NCI-H2196 treated with DMSO at 0.1 percent for 48 hours (cell line): ENCODE data around the gene KRTAP4-11.
"Not testable (repeated sequence)": the region's sequence is repeated elsewhere in the genome, so short reads cannot be mapped to it uniquely, and the experiment has no call there.

ENCODE experiments used
- DNase-seq: peaks from one replicate; lab custom pipeline; 2025; ENCODE audit not compliant: unreplicated experiment; lab: John Stamatoyannopoulos, UW

KRTAP4-11 gene

DNA sequence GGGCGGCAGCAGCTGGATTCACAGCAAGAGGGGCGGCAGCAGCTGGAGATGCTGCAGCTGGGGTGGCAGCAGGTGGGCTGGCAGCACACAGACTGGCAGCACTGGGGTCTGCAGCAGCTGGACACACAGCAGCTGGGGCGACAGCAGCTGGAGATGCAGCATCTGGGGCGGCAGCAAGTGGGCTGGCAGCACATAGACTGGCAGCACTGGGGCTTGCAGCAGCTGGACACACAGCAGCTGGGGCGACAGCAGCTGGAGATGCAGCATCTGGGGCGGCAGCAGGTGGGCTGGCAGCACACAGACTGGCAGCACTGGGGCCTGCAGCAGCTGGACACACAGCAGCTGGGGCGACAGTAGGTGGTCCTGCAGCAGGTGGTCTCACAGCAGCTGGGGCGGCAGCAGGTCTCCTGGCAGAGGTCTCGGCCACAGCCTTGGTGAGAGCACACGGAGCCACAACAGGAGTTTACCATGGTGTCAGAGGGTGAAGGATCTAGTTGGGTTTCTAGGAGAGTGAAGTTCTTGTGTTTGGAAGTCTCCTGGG, at the start of gene KRTAP4-11:
Gene KRTAP4-11 (minus strand): TSS at position 528 of the 541 bp plus-strand sequence. CDS start 58 bp downstream, at position 470.
- not testable (repeated sequence) for DNase-seq

DNA sequence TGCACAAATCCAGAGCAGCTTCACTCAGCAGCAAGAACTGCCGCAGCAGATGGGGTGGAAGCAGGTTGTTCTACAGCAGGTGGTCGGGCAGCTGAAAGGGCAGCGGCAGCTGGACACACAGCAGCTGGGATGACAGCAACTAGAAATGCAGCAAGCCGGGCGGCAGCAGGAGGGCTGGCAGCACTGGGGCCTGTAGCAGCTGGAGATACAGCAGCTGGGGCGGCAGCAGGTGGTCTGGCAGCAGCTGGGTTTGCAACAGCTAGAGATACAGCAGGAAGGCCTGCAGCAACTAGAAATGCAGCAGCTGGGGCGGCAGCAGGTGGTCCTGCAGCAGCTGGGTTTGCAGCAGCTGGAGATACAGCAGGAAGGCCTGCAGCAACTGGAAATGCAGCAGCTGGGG, 49.4 kb upstream of the KRTAP4-11 start:
- no peak for DNase-seq

DNA sequence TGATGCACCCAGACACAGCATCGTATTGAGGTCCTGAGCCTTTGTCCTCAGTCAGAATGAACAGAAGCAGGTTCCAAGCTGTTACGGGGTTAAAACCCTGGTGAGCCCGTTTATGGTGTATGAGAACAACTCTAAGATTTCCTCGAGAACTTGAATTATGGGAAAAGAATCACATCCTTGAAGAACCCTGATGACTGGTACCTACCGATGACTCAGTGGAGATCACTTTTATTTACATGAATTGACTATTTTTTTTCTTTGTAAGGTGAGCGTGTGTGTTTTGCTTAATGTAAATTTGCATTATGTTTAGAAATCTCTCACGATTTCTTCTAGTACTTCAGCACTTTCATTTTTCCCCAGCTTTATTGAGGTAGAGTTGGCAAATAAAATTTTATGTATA, 45.7 kb upstream of the KRTAP4-11 start:
- no peak for DNase-seq

GRCh38 chr17:41160648-41161047, 42.5 kb upstream of the KRTAP4-11 start, which contains the start of gene KRTAP4-4:
KRTAP4-4 (minus strand) TSS chr17:41160748; CDS start chr17:41160691, 57 bp downstream.
- no peak for DNase-seq

- DNase-seq = not testable (repeated sequence)
Observed at GRCh38 chr17:41160190-41160589, 42.0 kb upstream of the KRTAP4-11 start.

- no peak for DNase-seq
Observed at GRCh38 chr17:41153856-41154255, 35.7 kb upstream of the KRTAP4-11 start.

GRCh38 chr17:41151525-41151924, 33.4 kb upstream of the KRTAP4-11 start:
- no peak for DNase-seq

- DNase-seq = no peak
Observed at GRCh38 chr17:41150026-41150425, 31.9 kb upstream of the KRTAP4-11 start.

DNA sequence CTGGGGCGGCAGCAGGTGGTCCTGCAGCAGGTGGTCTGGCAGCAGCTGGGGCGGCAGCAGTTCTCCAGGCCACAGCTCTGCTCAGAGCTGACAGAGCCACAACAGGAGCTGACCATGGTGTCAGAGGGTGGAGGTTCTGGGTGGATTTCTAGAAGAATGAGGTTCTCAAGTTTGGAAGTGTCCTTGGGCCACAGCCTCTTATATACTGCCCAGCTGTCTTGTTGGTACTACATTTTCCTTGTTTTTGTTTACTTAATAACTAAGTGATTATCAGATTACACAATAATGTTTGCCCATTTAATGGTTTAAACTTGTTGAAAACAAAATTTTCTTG, 31.4 kb upstream of the KRTAP4-11 start, which contains the start of gene KRTAP4-5:
Gene KRTAP4-5 (minus strand): TSS at position 174 of the 334 bp plus-strand sequence. CDS start 58 bp downstream, at position 116.
- DNase-seq = no peak

GRCh38 chr17:41148971-41149651, 30.9 kb upstream of the KRTAP4-11 start:
- DNase-seq = not testable (repeated sequence)

GRCh38 chr17:41147531-41148204, 29.5 kb upstream of the KRTAP4-11 start:
- no peak for DNase-seq

DNA sequence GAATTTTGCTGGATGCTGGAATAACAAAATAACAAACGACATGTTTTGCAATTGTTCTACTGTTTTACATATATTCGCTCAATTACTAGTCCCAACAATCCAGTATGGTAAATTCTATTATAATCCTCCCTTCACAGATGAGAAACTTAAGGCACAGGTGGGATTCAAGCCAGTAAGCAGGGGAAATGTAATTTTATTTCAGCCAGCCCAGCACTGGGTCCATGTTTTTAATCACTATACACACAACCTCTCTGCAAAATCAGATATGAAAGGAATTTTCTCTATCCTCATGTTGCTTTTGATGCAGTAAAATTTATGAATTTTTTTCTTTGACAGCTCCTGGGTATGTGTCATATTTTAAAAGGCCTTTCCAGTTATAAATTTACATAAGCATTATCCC, 27.1 kb upstream of the KRTAP4-11 start:
- no peak for DNase-seq

GRCh38 chr17:41144846-41145245, 26.7 kb upstream of the KRTAP4-11 start:
- DNase-seq = no peak

- no peak for DNase-seq
Observed at GRCh38 chr17:41141361-41141760, 23.2 kb upstream of the KRTAP4-11 start.

- DNase-seq = no peak
Observed at GRCh38 chr17:41140360-41141131, 22.4 kb upstream of the KRTAP4-11 start, which contains the start of gene KRTAP4-6. KRTAP4-6 (minus strand) TSS chr17:41140544; CDS start chr17:41140487, 57 bp downstream.

DNA sequence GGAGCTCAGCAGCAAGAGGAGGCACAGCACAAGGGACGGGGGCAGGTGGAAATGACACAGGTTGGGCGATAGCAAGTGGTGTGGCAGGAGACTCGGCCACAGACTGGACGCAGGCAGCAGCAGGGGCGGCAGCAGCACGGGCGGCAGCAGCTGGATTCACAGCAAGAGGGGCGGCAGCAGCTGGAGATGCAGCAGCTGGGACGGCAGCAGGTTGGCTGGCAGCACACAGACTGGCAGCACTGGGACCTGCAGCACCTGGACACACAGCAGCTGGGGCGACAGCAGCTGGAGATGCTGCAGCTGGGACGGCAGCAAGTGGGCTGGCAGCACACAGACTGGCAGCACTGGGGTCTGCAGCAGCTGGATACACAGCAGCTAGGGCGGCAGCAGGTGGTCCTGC, 21.7 kb upstream of the KRTAP4-11 start:
- DNase-seq = not testable (repeated sequence)

- no peak for DNase-seq
Observed at GRCh38 chr17:41133880-41134735, 15.9 kb upstream of the KRTAP4-11 start.

DNA sequence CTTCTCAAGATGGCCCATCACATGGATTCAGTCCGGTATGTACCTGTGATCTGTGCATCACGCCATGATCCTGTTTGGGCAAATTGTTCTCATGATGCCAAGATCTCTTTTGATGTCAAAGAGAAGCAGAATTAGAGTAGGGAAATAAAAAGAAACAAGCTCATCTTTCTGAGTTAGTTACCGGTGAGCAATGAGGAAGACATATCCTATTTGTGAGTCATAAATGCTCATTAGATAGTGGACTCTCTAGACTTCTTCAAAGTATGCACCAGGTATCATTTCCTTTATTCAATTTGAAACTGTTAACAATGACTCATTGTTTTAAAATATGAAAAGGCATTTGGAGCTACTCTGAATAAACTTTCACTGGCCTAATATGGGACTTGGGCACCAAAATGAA, 13.8 kb upstream of the KRTAP4-11 start:
- DNase-seq = no peak

DNA sequence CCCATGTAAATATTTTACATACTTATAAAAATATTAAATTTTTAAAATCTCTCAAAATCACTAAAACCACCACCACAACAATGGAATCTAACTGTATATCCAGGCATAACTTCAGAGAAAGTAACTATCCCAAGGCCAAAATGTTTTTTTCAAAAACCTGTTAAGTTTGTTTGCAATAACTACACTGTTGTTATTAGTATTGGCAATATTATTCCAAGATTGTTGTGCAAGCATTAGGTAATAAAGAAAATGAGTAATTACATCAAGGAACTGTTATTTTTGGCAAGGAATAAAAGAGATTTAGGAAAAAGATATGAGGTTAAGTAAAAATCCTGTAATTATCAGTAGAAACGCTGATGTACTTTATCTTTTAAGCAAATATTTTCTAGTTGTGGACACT, 9.2 kb upstream of the KRTAP4-11 start:
- DNase-seq = no peak

DNA sequence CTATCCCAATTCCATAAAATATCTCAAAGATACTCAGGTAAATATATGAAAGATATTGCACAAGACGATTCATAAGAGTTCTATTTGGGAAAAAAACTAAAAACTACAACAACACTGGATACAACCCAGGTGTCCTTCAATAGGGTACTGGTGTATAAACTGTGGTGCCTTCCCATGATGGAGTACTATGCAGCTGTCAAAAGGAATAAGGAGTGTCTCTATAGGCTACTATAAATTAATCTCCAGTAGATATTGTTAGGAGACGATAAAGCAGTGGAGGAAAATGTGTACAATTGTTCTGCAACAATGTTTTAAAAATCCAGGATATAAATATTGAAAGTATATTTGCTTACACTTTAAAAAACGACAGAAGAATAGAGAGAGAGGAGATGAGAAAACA, 8.2 kb upstream of the KRTAP4-11 start:
- DNase-seq = no peak
